Suprapubic skin (tissue), 3 donors: ENCODE results near the gene MYBPC1.

Experiments used
- POLR2AphosphoS5 ChIP-seq, 3 donors: sonication (generic); formaldehyde crosslinking; IDR thresholded peaks; one replicate each; pipeline ENCODE4 v1.6.1; 2017; ENCODE audit warnings: antibody characterized with exemption in 3 of 3
- TF ChIP-seq, protein P1 (sequence below), 2 donors: fragments of 200-600 bp in 1 of 2; fragments of 450-650 bp in 1 of 2; sonication (generic) in 1 of 2; IDR thresholded peaks; one replicate each; pipeline ENCODE4 v1.5.1; 2016 to 2019; ENCODE audit warnings: antibody characterized with exemption in 2 of 2, mild to moderate bottlenecking in 1 of 2, moderate library complexity in 1 of 2

GRCh38 chr12:101732318-101732717 lies 137.5 kb downstream of the MYBPC1 start:
- TF ChIP-seq, protein P1, sequence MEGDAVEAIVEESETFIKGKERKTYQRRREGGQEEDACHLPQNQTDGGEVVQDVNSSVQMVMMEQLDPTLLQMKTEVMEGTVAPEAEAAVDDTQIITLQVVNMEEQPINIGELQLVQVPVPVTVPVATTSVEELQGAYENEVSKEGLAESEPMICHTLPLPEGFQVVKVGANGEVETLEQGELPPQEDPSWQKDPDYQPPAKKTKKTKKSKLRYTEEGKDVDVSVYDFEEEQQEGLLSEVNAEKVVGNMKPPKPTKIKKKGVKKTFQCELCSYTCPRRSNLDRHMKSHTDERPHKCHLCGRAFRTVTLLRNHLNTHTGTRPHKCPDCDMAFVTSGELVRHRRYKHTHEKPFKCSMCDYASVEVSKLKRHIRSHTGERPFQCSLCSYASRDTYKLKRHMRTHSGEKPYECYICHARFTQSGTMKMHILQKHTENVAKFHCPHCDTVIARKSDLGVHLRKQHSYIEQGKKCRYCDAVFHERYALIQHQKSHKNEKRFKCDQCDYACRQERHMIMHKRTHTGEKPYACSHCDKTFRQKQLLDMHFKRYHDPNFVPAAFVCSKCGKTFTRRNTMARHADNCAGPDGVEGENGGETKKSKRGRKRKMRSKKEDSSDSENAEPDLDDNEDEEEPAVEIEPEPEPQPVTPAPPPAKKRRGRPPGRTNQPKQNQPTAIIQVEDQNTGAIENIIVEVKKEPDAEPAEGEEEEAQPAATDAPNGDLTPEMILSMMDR (IDR thresholded peaks at IDR 0.05) = no peak
- no peak for TF ChIP-seq POLR2AphosphoS5 (IDR thresholded peaks at IDR 0.05)
